Left ventricle myocardium inferior (tissue), 1 donor: Measurements from ENCODE around the gene SNX11. TPM values are rescaled to one million over a fixed set of nuclear protein-coding genes. Genes with fewer than 3 reads are reported as not detected.

Source experiments
- DNase-seq: peaks from one replicate; pipeline ENCODE4 v3.0.0-alpha.2; 2020
- H3K27ac ChIP-seq: fragments of 200-600 bp; replicated peaks from 2 replicates; pipeline ENCODE4 v1.8.0; 2021
- H3K27me3 ChIP-seq: fragments of 200-600 bp; 2 replicates; pipeline ENCODE4 v1.8.0; 2021; ENCODE audit warnings: low read depth
- H3K36me3 ChIP-seq: fragments of 200-600 bp; 2 replicates; pipeline ENCODE4 v1.8.0; 2021
- H3K4me1 ChIP-seq: fragments of 200-600 bp; 2 replicates; pipeline ENCODE4 v1.8.0; 2021
- H3K4me3 ChIP-seq: fragments of 200-600 bp; 2 replicates; pipeline ENCODE4 v1.8.0; 2021; ENCODE audit warnings: mild to moderate bottlenecking, moderate library complexity
- H3K9me3 ChIP-seq: fragments of 200-600 bp; replicated peaks from 2 replicates; pipeline ENCODE4 v1.8.0; 2021
- intact Hi-C: fragments of 100-400 bp; cut with micrococcal nuclease; formaldehyde crosslinking; loops from one replicate; pipeline ENCODE4 v1.11.0; 2022
- total RNA-seq: library from RNA; stranded (reverse); fragmentation: NEBNext Ultra II Directional; extraction: Animal tissue kit (Norgen Biotek cat#: 25700); gene quantifications from one replicate; pipeline ENCODE4 v1.2.1, GENCODE V29; 2021
- TF ChIP-seq, protein P1 (sequence below): fragments of 200-600 bp; IDR thresholded peaks from 2 replicates; pipeline ENCODE4 v1.8.0; 2021; ENCODE audit warnings: antibody characterized with exemption, mild to moderate bottlenecking, borderline replicate concordance
- donor health status: DM: no; HTN: yes; CAD: no; lungs with severe emphysema.

Gene SNX11
- total RNA-seq, 1 donor from 2014 or later, result 11.3 TPM

GRCh38 chr17:48137656-48138055 is 30.1 kb downstream of the SNX11 start:
- Histone ChIP-seq H3K27ac (no peak overlapping the region), H3K4me3 (no peak overlapping the region), H3K4me1 (no peaks in the 10 kb centered on the region), H3K9me3 (no peaks in the 10 kb centered on the region), H3K27me3 (peaks cover 49% of the 10 kb centered on the region), H3K36me3 (no peaks in the 10 kb centered on the region)
- intact Hi-C loops, result no loop called here
- TF ChIP-seq, protein P1, sequence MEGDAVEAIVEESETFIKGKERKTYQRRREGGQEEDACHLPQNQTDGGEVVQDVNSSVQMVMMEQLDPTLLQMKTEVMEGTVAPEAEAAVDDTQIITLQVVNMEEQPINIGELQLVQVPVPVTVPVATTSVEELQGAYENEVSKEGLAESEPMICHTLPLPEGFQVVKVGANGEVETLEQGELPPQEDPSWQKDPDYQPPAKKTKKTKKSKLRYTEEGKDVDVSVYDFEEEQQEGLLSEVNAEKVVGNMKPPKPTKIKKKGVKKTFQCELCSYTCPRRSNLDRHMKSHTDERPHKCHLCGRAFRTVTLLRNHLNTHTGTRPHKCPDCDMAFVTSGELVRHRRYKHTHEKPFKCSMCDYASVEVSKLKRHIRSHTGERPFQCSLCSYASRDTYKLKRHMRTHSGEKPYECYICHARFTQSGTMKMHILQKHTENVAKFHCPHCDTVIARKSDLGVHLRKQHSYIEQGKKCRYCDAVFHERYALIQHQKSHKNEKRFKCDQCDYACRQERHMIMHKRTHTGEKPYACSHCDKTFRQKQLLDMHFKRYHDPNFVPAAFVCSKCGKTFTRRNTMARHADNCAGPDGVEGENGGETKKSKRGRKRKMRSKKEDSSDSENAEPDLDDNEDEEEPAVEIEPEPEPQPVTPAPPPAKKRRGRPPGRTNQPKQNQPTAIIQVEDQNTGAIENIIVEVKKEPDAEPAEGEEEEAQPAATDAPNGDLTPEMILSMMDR, result no peak
- no peak for DNase-seq

DNA sequence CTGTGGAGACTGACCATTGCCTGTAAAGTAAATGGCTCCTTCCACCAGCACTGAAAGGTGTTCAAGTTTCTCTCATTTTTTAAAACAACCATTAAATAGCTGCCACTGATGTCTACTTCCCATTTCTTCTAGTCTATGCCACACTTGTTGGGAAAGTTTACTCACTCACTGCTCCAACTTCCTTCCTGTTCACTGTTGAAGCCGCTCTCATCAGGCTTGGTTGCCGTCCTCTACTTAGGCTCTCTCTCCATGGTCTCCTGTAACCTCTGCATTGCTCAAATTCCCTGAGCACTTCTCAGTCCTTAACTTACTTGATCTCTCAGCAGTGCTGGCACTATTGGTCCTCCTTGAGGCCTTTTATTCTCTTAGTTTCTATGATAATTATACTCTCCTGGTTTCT is 32.4 kb downstream of the SNX11 start:
- Histone ChIP-seq H3K9me3 (no peaks in the 10 kb centered on the region), H3K27me3 (peaks cover 63% of the 10 kb centered on the region), H3K4me1 (no peaks in the 10 kb centered on the region), H3K36me3 (no peaks in the 10 kb centered on the region), H3K4me3 (no peak overlapping the region), H3K27ac (no peak overlapping the region)
- intact Hi-C loops, result no loop called here
- no peak for DNase-seq
- TF ChIP-seq, protein P1, result no peak

DNA sequence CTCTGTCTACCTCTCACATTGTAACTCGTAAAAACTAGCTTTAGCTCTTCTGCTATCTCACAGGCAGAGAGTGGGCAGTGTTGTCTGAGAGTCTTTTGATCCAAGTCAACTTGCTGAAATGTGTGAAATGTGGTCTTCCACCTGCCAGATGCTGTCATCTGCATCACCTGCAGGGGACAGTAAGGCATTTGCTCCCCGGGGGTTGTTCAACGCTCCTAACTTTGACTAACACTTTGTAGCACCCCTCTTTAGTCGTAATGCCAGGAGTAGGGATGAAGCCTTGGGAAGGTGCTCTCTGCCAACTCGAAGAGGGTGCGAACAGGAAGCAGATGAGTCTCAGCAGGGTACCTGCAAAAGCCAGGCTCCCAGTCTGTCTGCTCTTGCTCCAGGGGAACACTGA is 36.1 kb downstream of the SNX11 start:
- TF ChIP-seq, protein P1, result no peak
- intact Hi-C loops, result no loop called here
- no peaks in the 10 kb centered on the region for H3K36me3 ChIP-seq
- H3K27me3 ChIP-seq, result peaks cover 100% of the 10 kb centered on the region
- H3K4me3 ChIP-seq, result no peak overlapping the region
- H3K9me3 ChIP-seq, result no peaks in the 10 kb centered on the region
- no peak overlapping the region for H3K27ac ChIP-seq
- no peak for DNase-seq
- no peaks in the 10 kb centered on the region for H3K4me1 ChIP-seq

GRCh38 chr17:48144231-48144630 is 36.7 kb downstream of the SNX11 start:
- H3K27me3 ChIP-seq, result peaks cover 100% of the 10 kb centered on the region
- no peaks in the 10 kb centered on the region for H3K36me3 ChIP-seq
- intact Hi-C loops, result no loop called here
- TF ChIP-seq, protein P1, result no peak
- DNase-seq, result no peak
- H3K4me1 ChIP-seq, result no peaks in the 10 kb centered on the region
- H3K27ac ChIP-seq, result no peak overlapping the region
- H3K4me3 ChIP-seq, result no peak overlapping the region
- H3K9me3 ChIP-seq, result no peaks in the 10 kb centered on the region

GRCh38 chr17:48144976-48145798 is 37.6 kb downstream of the SNX11 start:
- Histone ChIP-seq H3K36me3 (no peaks in the 10 kb centered on the region), H3K27me3 (peaks cover 100% of the 10 kb centered on the region), H3K27ac (no peak overlapping the region), H3K4me1 (no peaks in the 10 kb centered on the region), H3K4me3 (no peak overlapping the region), H3K9me3 (no peaks in the 10 kb centered on the region)
- no peak for DNase-seq
- TF ChIP-seq, protein P1, result no peak
- intact Hi-C loops, result no loop called here
